GM21717 (cell line): ENCODE data around the gene MROH9.

ENCODE experiments used
- ATAC-seq: cut with Tn5 transposase; IDR thresholded peaks from one replicate; pipeline ENCODE4 v1.9.1; 2021; ENCODE audit warnings: mild to moderate bottlenecking, moderate library complexity; ENCODE audit not compliant: unreplicated experiment

The MROH9 gene

GRCh38 chr1:170964506-170964905 lies 29.2 kb downstream of the MROH9 start:
- ATAC-seq, result no peak

- ATAC-seq, result no peak
These were observed 31.9 kb downstream of the MROH9 start for GRCh38 chr1:170967042-170967910.

GRCh38 chr1:170970256-170970655 lies 34.9 kb downstream of the MROH9 start:
- no peak for ATAC-seq

- ATAC-seq, result no peak
These were observed 43.1 kb downstream of the MROH9 start for GRCh38 chr1:170978371-170978910.

GRCh38 chr1:170985406-170985805 lies 50.1 kb downstream of the MROH9 start:
- ATAC-seq, result no peak

- ATAC-seq, result no peak
These were observed 51.6 kb downstream of the MROH9 start for GRCh38 chr1:170986901-170987300.

- ATAC-seq, result no peak
These were observed 52.1 kb downstream of the MROH9 start for GRCh38 chr1:170987424-170987823.

- no peak for ATAC-seq
These were observed 57.8 kb downstream of the MROH9 start for GRCh38 chr1:170993151-170993550.

GRCh38 chr1:170993717-170994116 lies 58.4 kb downstream of the MROH9 start:
- no peak for ATAC-seq

- no peak for ATAC-seq
These were observed 79.5 kb downstream of the MROH9 start for GRCh38 chr1:171014880-171015279.

GRCh38 chr1:171017426-171017825 lies 82.1 kb downstream of the MROH9 start:
- ATAC-seq, result no peak

- no peak for ATAC-seq
These were observed 84.6 kb downstream of the MROH9 start for GRCh38 chr1:171019971-171020370.

- no peak for ATAC-seq
These were observed 97.7 kb downstream of the MROH9 start for GRCh38 chr1:171032822-171033702.

GRCh38 chr1:171037626-171038025 lies 102.3 kb downstream of the MROH9 start:
- no peak for ATAC-seq

- no peak for ATAC-seq
These were observed 103.0 kb downstream of the MROH9 start for GRCh38 chr1:171038284-171038683.

GRCh38 chr1:171048014-171048413 lies 112.7 kb downstream of the MROH9 start:
- ATAC-seq, result no peak

GRCh38 chr1:171052977-171053376 lies 117.6 kb downstream of the MROH9 start:
- no peak for ATAC-seq

- no peak for ATAC-seq
These were observed 120.8 kb downstream of the MROH9 start for GRCh38 chr1:171055966-171056643.

GRCh38 chr1:171061425-171062143 lies 126.2 kb downstream of the MROH9 start:
- ATAC-seq, result no peak

- ATAC-seq, result no peak
These were observed 127.6 kb downstream of the MROH9 start for GRCh38 chr1:171062902-171063301.
